ENCODE data around the gene POPDC2. TPM values are rescaled to one million over a fixed set of nuclear protein-coding genes. Genes with fewer than 3 reads are reported as not detected.

The POPDC2 gene
- total and polyA plus RNA-seq, 2 experiments from 2014 or later = 0.74 TPM; not detected in 1

GRCh38 chr3:119645813-119646212 lies 14.6 kb downstream of the POPDC2 start:
- H4K20me1 ChIP-seq (ENCODE audit: insufficient read depth) = no peaks in the 10 kb centered on the region
- no peak overlapping the region for H3K27ac ChIP-seq
- TF ChIP-seq EZH2phosphoT487 (IDR thresholded peaks at IDR 0.05; ENCODE audit: insufficient read depth, low read depth) = no peak
- TF ChIP-seq EZH2 (IDR thresholded peaks at IDR 0.05; ENCODE audit: insufficient read depth, poor library complexity, severe bottlenecking) = no peak
- H3K4me1 ChIP-seq (ENCODE audit: insufficient read depth) = peaks cover 21% of the 10 kb centered on the region
- H3F3A ChIP-seq (ENCODE audit: insufficient read depth) = peaks cover 10% of the 10 kb centered on the region
- DNase-seq = no peak
- H2AFZ ChIP-seq = no peak overlapping the region
- no peak overlapping the region for H3K4me3 ChIP-seq
- H3K9me3 ChIP-seq (ENCODE audit: low read depth) = no peaks in the 10 kb centered on the region
- no peak overlapping the region for H3K4me2 ChIP-seq (ENCODE audit: unreplicated experiment)
- in situ Hi-C loops (cut with MboI) = no loop called here
- H3K79me2 ChIP-seq (ENCODE audit: insufficient read depth) = no peaks in the 10 kb centered on the region
- H3K36me3 ChIP-seq (ENCODE audit: low read depth) = no peaks in the 10 kb centered on the region
- H3K9me2 ChIP-seq (ENCODE audit: insufficient read depth) = no peaks in the 10 kb centered on the region
- H3K27me3 ChIP-seq (replicated peaks; ENCODE audit: insufficient read depth) = no peaks in the 10 kb centered on the region
- no peak overlapping the region for H3K9ac ChIP-seq
- 88 to 100% methylated on average over 1 of the region's 1 CpG for WGBS, 2 experiments (ENCODE audit: low coverage in 1 of 2, low lambda C conversion rate in 2 of 2, missing lambda C conversion rate in 2 of 2)

- Histone ChIP-seq H3K9ac (no peak overlapping the region), H3K4me2 (ENCODE audit: unreplicated experiment) (no peak overlapping the region), H3F3A (ENCODE audit: insufficient read depth) (peaks cover 15% of the 10 kb centered on the region), H3K4me3 (no peak overlapping the region), H3K4me1 (ENCODE audit: insufficient read depth) (peaks cover 21% of the 10 kb centered on the region), H3K27ac (no peak overlapping the region), H3K9me2 (ENCODE audit: insufficient read depth) (no peaks in the 10 kb centered on the region), H3K9me3 (ENCODE audit: low read depth) (no peaks in the 10 kb centered on the region), H3K36me3 (ENCODE audit: low read depth) (no peaks in the 10 kb centered on the region), H2AFZ (no peak overlapping the region), H3K79me2 (ENCODE audit: insufficient read depth) (no peaks in the 10 kb centered on the region), H3K27me3 (replicated peaks; ENCODE audit: insufficient read depth) (no peaks in the 10 kb centered on the region), H4K20me1 (ENCODE audit: insufficient read depth) (no peaks in the 10 kb centered on the region)
- no peak for TF ChIP-seq EZH2phosphoT487 (IDR thresholded peaks at IDR 0.05; ENCODE audit: insufficient read depth, low read depth)
- no peak for TF ChIP-seq EZH2 (IDR thresholded peaks at IDR 0.05; ENCODE audit: insufficient read depth, poor library complexity, severe bottlenecking)
- no peak for DNase-seq
- 97 to 100% methylated on average over 1 of the region's 1 CpG for WGBS, 2 experiments (ENCODE audit: low coverage in 1 of 2, low lambda C conversion rate in 2 of 2, missing lambda C conversion rate in 2 of 2)
- in situ Hi-C loops (cut with MboI) = no loop called here
Measured at GRCh38 chr3:119644481-119644880, 15.9 kb downstream of the POPDC2 start.

GRCh38 chr3:119643528-119643927 lies 16.9 kb downstream of the POPDC2 start:
- no peaks in the 10 kb centered on the region for H3K36me3 ChIP-seq (ENCODE audit: low read depth)
- peak; percentile 90 for DNase-seq
- H3K27me3 ChIP-seq (replicated peaks; ENCODE audit: insufficient read depth) = no peaks in the 10 kb centered on the region
- H3K4me1 ChIP-seq (ENCODE audit: insufficient read depth) = peaks cover 30% of the 10 kb centered on the region
- peaks cover 21% of the 10 kb centered on the region for H3F3A ChIP-seq (ENCODE audit: insufficient read depth)
- in situ Hi-C loops (cut with MboI) = no loop called here
- no peaks in the 10 kb centered on the region for H4K20me1 ChIP-seq (ENCODE audit: insufficient read depth)
- no peak overlapping the region for H3K4me3 ChIP-seq
- H3K27ac ChIP-seq = peak overlapping the region; percentile 66
- H2AFZ ChIP-seq = no peak overlapping the region
- peak overlapping the region; percentile 41; the same call in 1 of the 2 replicates for H3K9ac ChIP-seq
- WGBS, 2 experiments (ENCODE audit: low coverage in 1 of 2, low lambda C conversion rate in 2 of 2, missing lambda C conversion rate in 2 of 2) = 57 to 65% methylated on average over 2 of the region's 2 CpGs
- H3K9me3 ChIP-seq (ENCODE audit: low read depth) = no peaks in the 10 kb centered on the region
- no peaks in the 10 kb centered on the region for H3K9me2 ChIP-seq (ENCODE audit: insufficient read depth)
- TF ChIP-seq EZH2phosphoT487 (IDR thresholded peaks at IDR 0.05; ENCODE audit: insufficient read depth, low read depth) = no peak
- no peak for TF ChIP-seq EZH2 (IDR thresholded peaks at IDR 0.05; ENCODE audit: insufficient read depth, poor library complexity, severe bottlenecking)
- peak overlapping the region; percentile 64 for H3K4me2 ChIP-seq (ENCODE audit: unreplicated experiment)
- H3K79me2 ChIP-seq (ENCODE audit: insufficient read depth) = no peaks in the 10 kb centered on the region

GRCh38 chr3:119642746-119643473 lies 17.5 kb downstream of the POPDC2 start:
- TF ChIP-seq EZH2 (IDR thresholded peaks at IDR 0.05; ENCODE audit: insufficient read depth, poor library complexity, severe bottlenecking) (no peak), EZH2phosphoT487 (IDR thresholded peaks at IDR 0.05; ENCODE audit: insufficient read depth, low read depth) (no peak)
- Histone ChIP-seq H3K4me3 (no peak overlapping the region), H3F3A (ENCODE audit: insufficient read depth) (peaks cover 27% of the 10 kb centered on the region), H2AFZ (0 out of 2 replicates have a peak overlapping the region, but pooled peaks have one; percentile 29), H3K79me2 (ENCODE audit: insufficient read depth) (no peaks in the 10 kb centered on the region), H3K27ac (peak overlapping the region; percentile 66), H4K20me1 (ENCODE audit: insufficient read depth) (no peaks in the 10 kb centered on the region), H3K9me2 (ENCODE audit: insufficient read depth) (no peaks in the 10 kb centered on the region), H3K27me3 (replicated peaks; ENCODE audit: insufficient read depth) (no peaks in the 10 kb centered on the region), H3K4me2 (ENCODE audit: unreplicated experiment) (peak overlapping the region; percentile 64), H3K36me3 (ENCODE audit: low read depth) (no peaks in the 10 kb centered on the region), H3K4me1 (ENCODE audit: insufficient read depth) (peaks cover 36% of the 10 kb centered on the region), H3K9me3 (ENCODE audit: low read depth) (no peaks in the 10 kb centered on the region), H3K9ac (peak overlapping the region; percentile 41; the same call in 1 of the 2 replicates)
- DNase-seq = peak; percentile 33
- in situ Hi-C loops (cut with MboI) = no loop called here
- WGBS, 2 experiments (ENCODE audit: low coverage in 1 of 2, low lambda C conversion rate in 2 of 2, missing lambda C conversion rate in 2 of 2) = 71 to 76% methylated on average over 5 of the region's 5 CpGs

Measured in GM23248 (cell line).